Osteoblast (primary cell): ENCODE results near the gene GPR137C. TPM values are rescaled to one million over a fixed set of nuclear protein-coding genes. Genes with fewer than 3 reads are reported as not detected.
A peak's percentile ranks its signal among the peaks of the same experiment; 100 is the strongest.

ENCODE experiments used
- DNase-seq: peaks from one replicate; pipeline ENCODE4 v3.0.0; 2011; ENCODE audit warnings: low spot score, mixed read lengths; ENCODE audit not compliant: insufficient read length; ENCODE audit errors: missing footprints
- H2AFZ ChIP-seq: 2 replicates; pipeline ENCODE4 v1.6.0; 2011; ENCODE audit warnings: mild to moderate bottlenecking, low read length
- H3K27ac ChIP-seq: 2 replicates; pipeline ENCODE4 v1.5.1; 2011; ENCODE audit warnings: mild to moderate bottlenecking, low read depth, low read length, moderate library complexity
- H3K27me3 ChIP-seq: 2 replicates; pipeline ENCODE4 v1.6.0; 2012; ENCODE audit warnings: mild to moderate bottlenecking, control low read depth, inconsistent platforms, low read length, moderate library complexity; ENCODE audit not compliant: insufficient read depth
- H3K36me3 ChIP-seq: 2 replicates; pipeline ENCODE4 v1.5.1; 2011; ENCODE audit warnings: mild to moderate bottlenecking, low read length, control low read depth, moderate library complexity; ENCODE audit not compliant: insufficient read depth
- H3K4me1 ChIP-seq: 2 replicates; pipeline ENCODE4 v1.5.1; 2011; ENCODE audit warnings: mild to moderate bottlenecking, low read length, control low read depth, moderate library complexity; ENCODE audit not compliant: insufficient read depth
- H3K4me2 ChIP-seq: 2 replicates; pipeline ENCODE4 v1.6.0; 2011; ENCODE audit warnings: mild to moderate bottlenecking, low read length; ENCODE audit not compliant: insufficient read depth
- H3K4me3 ChIP-seq: fragments of 200-600 bp; sonication (generic); 3 replicates; pipeline ENCODE4 v1.5.1; 2012; ENCODE audit warnings: mild to moderate bottlenecking, low read length, inconsistent platforms; ENCODE audit not compliant: insufficient read depth
- H3K79me2 ChIP-seq: 2 replicates; pipeline ENCODE4 v1.6.0; 2012; ENCODE audit warnings: mild to moderate bottlenecking, low read length, control low read depth, inconsistent platforms; ENCODE audit not compliant: insufficient read depth
- H3K9me3 ChIP-seq: 2 replicates; pipeline ENCODE4 v1.5.1; 2011; ENCODE audit warnings: low read depth, low read length, control low read depth
- H4K20me1 ChIP-seq: 2 replicates; pipeline ENCODE4 v1.6.0; 2012; ENCODE audit warnings: mild to moderate bottlenecking, low read length, control low read depth; ENCODE audit not compliant: insufficient read depth
- total RNA-seq: library from RNA; depleted of rRNA; stranded (reverse); fragments of >200 nt; gene quantifications from 2 replicates; pipeline ENCODE4 v1.2.3, GENCODE V29; 2012
- TF ChIP-seq, protein P1 (sequence below): IDR thresholded peaks from 2 replicates; pipeline ENCODE4 v1.5.1; 2011; ENCODE audit warnings: mild to moderate bottlenecking, low read depth, low read length, moderate library complexity; ENCODE audit errors: extremely low read depth

The GPR137C gene
- total RNA-seq, 1 donor: 0.36 TPM

DNA sequence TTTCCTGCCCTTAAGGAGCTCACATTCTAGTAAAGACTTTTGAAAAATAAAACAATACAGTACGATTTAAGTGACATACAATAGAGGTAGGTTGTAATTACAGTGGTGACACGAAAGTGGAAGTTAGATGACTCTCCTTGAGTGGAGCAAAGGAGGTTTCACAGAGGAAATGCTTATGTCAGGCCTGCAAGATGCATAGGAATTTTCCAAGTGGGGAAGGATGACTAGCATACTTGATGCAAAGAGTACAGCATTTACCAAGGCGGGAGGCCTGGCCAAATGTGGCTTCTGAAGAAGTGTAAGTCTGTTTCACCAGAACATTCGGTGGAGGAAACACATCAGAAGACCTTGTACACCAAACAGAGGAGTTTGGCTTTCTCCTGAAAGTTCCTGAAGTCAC is 87.5 kb downstream of the GPR137C start:
- no peaks in the 10 kb centered on the region for H3K79me2 ChIP-seq
- peaks cover 3% of the 10 kb centered on the region for H3K36me3 ChIP-seq
- TF ChIP-seq, protein P1, sequence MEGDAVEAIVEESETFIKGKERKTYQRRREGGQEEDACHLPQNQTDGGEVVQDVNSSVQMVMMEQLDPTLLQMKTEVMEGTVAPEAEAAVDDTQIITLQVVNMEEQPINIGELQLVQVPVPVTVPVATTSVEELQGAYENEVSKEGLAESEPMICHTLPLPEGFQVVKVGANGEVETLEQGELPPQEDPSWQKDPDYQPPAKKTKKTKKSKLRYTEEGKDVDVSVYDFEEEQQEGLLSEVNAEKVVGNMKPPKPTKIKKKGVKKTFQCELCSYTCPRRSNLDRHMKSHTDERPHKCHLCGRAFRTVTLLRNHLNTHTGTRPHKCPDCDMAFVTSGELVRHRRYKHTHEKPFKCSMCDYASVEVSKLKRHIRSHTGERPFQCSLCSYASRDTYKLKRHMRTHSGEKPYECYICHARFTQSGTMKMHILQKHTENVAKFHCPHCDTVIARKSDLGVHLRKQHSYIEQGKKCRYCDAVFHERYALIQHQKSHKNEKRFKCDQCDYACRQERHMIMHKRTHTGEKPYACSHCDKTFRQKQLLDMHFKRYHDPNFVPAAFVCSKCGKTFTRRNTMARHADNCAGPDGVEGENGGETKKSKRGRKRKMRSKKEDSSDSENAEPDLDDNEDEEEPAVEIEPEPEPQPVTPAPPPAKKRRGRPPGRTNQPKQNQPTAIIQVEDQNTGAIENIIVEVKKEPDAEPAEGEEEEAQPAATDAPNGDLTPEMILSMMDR: no peak
- H3K9me3 ChIP-seq: peaks cover 1% of the 10 kb centered on the region
- H3K4me1 ChIP-seq: no peaks in the 10 kb centered on the region
- no peak overlapping the region for H3K27ac ChIP-seq
- no peak overlapping the region for H3K4me3 ChIP-seq
- H2AFZ ChIP-seq: no peak overlapping the region
- no peaks in the 10 kb centered on the region for H4K20me1 ChIP-seq
- H3K4me2 ChIP-seq: no peak overlapping the region
- no peaks in the 10 kb centered on the region for H3K27me3 ChIP-seq
- no peak for DNase-seq

DNA sequence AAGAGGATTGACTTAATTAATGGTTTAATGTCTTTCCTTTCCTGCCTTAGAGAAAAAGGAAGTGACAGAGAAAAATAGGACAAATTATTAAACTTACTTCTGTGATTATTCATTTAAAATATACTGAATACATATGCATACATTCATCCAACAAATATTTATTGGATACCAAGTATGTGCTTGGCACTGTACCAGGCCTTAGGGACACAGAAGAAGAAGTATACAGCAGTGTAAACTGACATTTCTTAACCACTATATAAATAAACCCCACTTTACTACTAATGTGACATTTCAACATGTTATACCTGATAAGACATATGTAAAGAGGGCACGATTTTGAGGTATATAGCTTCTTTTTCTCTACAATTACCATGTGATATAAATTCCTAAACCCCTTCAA is 89.1 kb downstream of the GPR137C start:
- no peaks in the 10 kb centered on the region for H3K79me2 ChIP-seq
- H3K9me3 ChIP-seq: peaks cover 1% of the 10 kb centered on the region
- H3K4me1 ChIP-seq: no peaks in the 10 kb centered on the region
- no peak overlapping the region for H2AFZ ChIP-seq
- H3K4me3 ChIP-seq: no peak overlapping the region
- H3K27ac ChIP-seq: no peak overlapping the region
- peak; percentile 14 for DNase-seq
- no peaks in the 10 kb centered on the region for H3K27me3 ChIP-seq
- H4K20me1 ChIP-seq: no peaks in the 10 kb centered on the region
- TF ChIP-seq, protein P1: no peak
- peaks cover 13% of the 10 kb centered on the region for H3K36me3 ChIP-seq
- no peak overlapping the region for H3K4me2 ChIP-seq

DNA sequence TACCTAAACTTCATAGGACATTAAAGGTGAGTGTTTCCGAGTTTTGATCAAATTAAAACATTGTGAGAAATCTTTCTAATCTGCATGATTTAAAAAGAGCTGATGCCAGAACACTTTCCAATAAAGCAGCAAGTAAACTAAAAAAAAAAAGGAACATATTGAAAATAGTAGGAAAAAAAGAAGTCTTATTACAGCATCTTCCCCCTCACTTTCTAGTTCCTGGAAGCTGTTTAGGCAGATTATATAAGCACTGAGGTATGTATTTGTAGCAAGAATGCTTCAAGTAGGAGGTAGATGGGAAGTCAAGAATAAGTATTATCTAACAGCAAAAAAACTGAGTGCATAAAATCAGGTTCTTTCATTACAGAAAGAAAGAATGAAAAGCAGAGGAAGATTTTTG is 96.9 kb downstream of the GPR137C start:
- H3K4me1 ChIP-seq: no peaks in the 10 kb centered on the region
- H4K20me1 ChIP-seq: no peaks in the 10 kb centered on the region
- DNase-seq: no peak
- TF ChIP-seq, protein P1: no peak
- no peak overlapping the region for H3K27ac ChIP-seq
- H2AFZ ChIP-seq: no peak overlapping the region
- H3K4me3 ChIP-seq: no peak overlapping the region
- no peaks in the 10 kb centered on the region for H3K27me3 ChIP-seq
- H3K9me3 ChIP-seq: no peaks in the 10 kb centered on the region
- H3K4me2 ChIP-seq: no peak overlapping the region
- H3K79me2 ChIP-seq: no peaks in the 10 kb centered on the region
- peaks cover 29% of the 10 kb centered on the region for H3K36me3 ChIP-seq

DNA sequence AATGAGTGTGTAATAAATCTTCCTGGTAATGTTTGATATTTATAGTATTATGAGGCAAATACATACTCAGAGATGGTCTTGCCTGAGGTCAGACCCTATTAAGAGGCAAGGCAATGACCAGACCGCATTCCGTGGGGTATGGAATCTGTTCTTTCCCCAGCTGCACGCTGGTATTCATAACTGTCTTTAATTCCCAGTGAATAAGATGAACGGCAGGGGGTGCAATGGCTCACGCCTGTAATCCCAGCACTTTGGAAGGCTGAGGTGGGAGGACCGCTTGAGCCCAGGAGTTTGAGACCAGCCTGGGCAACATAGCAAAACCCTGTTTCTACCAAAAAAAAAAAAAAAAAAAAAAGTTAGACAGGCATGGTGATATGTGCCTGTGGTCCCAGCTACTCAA is 98.1 kb downstream of the GPR137C start:
- no peaks in the 10 kb centered on the region for H3K9me3 ChIP-seq
- H3K27ac ChIP-seq: no peak overlapping the region
- H2AFZ ChIP-seq: no peak overlapping the region
- no peak for DNase-seq
- TF ChIP-seq, protein P1: peak; percentile 14
- no peaks in the 10 kb centered on the region for H4K20me1 ChIP-seq
- peaks cover 27% of the 10 kb centered on the region for H3K36me3 ChIP-seq
- H3K4me1 ChIP-seq: no peaks in the 10 kb centered on the region
- no peaks in the 10 kb centered on the region for H3K27me3 ChIP-seq
- H3K4me2 ChIP-seq: no peak overlapping the region
- no peak overlapping the region for H3K4me3 ChIP-seq
- no peaks in the 10 kb centered on the region for H3K79me2 ChIP-seq
